T-helper 2 cell treated with Interferon-gamma antibody and Interleukin-4, amounts not matched to agents 100 ng/mL and 5 ng/mL, for 36 hours (primary cell): ENCODE data around the gene CASP4. TPM values are rescaled to one million over a fixed set of nuclear protein-coding genes. Genes with fewer than 3 reads are reported as not detected.

ENCODE experiments used
- intact Hi-C: fragments of 100-400 bp; cut with micrococcal nuclease; formaldehyde crosslinking; loops from one replicate; pipeline ENCODE4 v1.15.1; 2023
- total RNA-seq: library from RNA; stranded (reverse); gene quantifications from 2 replicates; pipeline ENCODE4 v1.2.3, GENCODE V29; 2022

The CASP4 gene
- total RNA-seq, 1 donor from 2014 or later = 91.9 TPM

- intact Hi-C loops = no loop called here
Observed at GRCh38 chr11:104897891-104898684, 70.3 kb downstream of the CASP4 start, which contains the start of gene CASP12. Gene CASP12 (minus strand): TSS chr11:104898460.

DNA sequence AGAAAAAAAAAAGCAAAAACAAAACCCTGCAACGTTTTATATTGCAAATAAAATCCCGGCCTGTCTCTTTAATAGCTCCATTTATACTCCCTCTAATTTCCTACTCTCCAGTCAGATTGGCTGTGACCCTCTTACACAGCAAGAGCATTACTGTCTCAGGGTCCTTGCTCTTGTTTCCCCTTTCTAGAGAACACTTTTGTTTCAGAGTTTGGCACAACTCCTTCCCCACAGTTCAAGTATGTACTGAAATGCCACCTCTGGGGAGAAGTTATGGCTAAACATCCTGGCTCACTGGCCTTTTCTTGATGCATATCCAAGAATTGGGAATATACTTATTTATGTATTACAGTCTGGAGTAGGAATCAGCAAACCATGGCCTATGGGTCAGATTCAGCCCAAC lies 72.7 kb downstream of the CASP4 start:
- intact Hi-C loops = no loop called here

DNA sequence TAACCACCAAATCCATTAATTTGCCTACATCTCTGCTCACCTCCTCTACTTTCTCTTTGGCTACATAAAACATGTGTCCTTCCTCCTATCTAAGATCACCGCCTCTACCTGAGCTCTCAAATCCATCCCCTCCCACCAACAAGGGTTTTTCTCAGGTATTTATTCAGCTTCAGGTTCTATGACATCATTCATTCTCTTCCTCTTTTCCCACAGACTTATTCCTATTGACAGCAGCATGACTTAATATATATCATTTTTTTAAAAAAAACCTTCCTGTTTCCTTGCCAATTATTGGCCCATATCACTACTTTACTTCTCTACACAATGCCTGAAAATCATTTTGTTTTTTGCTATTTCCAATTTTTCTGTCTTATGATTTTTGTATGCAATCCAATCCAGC lies 74.5 kb downstream of the CASP4 start:
- intact Hi-C loops = no loop called here

Other genes with a start within 250 kb of the CASP4 start
- gene CASP12, start 70.1 kb downstream of the CASP4 start, total RNA-seq = not detected in 2 replicates
- not detected in 2 replicates for gene CASP5, start 54.6 kb upstream of the CASP4 start, total RNA-seq
- 52.8 and 55.5 TPM in 2 replicates for gene CASP1, start 66.6 kb upstream of the CASP4 start, total RNA-seq
- 61.6 and 65.3 TPM in 2 replicates for gene CARD16, start 76.8 kb upstream of the CASP4 start, total RNA-seq
- gene CARD18, start 171.2 kb upstream of the CASP4 start, total RNA-seq = not detected in 2 replicates